ENCODE results near the gene CADM1. TPM values are rescaled to one million over a fixed set of nuclear protein-coding genes. Genes with fewer than 3 reads are reported as not detected.

CADM1 gene
- total and polyA plus RNA-seq, 2 experiments from 2014 or later: 48.4 to 54.3 TPM

DNA sequence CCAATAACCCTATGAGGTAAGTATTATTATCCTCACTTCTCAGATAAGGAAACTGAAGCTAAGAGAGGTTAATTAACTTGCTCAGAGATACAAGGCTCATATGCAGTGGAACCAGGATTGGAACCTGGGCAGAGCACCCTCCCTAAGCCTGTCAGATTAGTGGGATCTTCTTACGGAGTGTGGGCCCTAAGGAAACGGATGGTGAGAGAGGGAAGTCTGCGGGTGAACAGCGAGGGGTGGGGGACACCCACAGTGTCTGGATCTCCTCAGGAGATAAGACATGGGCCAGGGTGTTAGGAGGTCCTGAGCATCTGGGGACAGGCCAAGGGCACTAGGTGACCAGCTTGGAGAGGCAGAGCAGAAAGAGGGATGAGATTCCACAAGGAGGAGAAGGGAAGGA lies 376.0 kb downstream of the CADM1 start:
- H3K79me2 ChIP-seq: no peaks in the 10 kb centered on the region
- DNase-seq (ENCODE audit: low spot score): no peak
- TF ChIP-seq CTCF (IDR thresholded peaks at IDR 0.05; ENCODE audit: poor library complexity) (no peak), EZH2 (IDR thresholded peaks at IDR 0.05; ENCODE audit: borderline replicate concordance) (no peak), EZH2phosphoT487 (IDR thresholded peaks at IDR 0.05; ENCODE audit: low read depth, severe bottlenecking, unreplicated experiment) (no peak)
- H3K36me3 ChIP-seq (replicated peaks; ENCODE audit: insufficient read depth, low read depth): no peaks in the 10 kb centered on the region
- WGBS (ENCODE audit: low lambda C conversion rate, missing lambda C conversion rate): 69% methylated on average over 4 of the region's 4 CpGs
- H3K27me3 ChIP-seq: no peaks in the 10 kb centered on the region
- H3K9me3 ChIP-seq (ENCODE audit: low read depth): no peaks in the 10 kb centered on the region
- H3K4me1 ChIP-seq (ENCODE audit: insufficient read depth): no peaks in the 10 kb centered on the region
- no peak overlapping the region for H3K27ac ChIP-seq
- no peaks in the 10 kb centered on the region for H4K20me1 ChIP-seq (ENCODE audit: insufficient read depth, poor library complexity, severe bottlenecking)
- no peak overlapping the region for H3K4me3 ChIP-seq
- no peak overlapping the region for H3K4me2 ChIP-seq
- no peaks in the 10 kb centered on the region for H3K9me2 ChIP-seq (replicated peaks; ENCODE audit: insufficient read depth)
- no peak overlapping the region for H2AFZ ChIP-seq

DNA sequence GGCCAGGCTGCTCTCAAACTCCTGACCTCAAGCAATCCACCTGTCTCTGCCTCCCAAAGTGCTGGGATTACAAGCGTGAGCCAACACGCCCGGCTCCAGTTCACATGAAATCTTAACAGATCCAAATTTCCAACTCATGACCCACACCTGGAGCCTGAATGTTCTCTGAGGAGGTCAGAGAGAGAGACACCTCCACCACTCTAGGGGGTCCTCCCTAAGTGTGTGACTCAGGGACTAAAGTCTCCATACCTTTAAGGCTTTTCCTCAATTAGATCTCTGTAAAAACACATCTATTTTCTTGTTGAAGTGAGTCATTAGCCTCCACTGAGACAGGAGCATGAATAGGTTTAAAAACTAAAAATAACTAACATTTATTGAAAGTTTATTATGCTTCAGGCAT lies 376.4 kb downstream of the CADM1 start:
- WGBS (ENCODE audit: low lambda C conversion rate, missing lambda C conversion rate): 92% methylated on average over 3 of the region's 3 CpGs
- no peak overlapping the region for H3K4me3 ChIP-seq
- H3K4me1 ChIP-seq (ENCODE audit: insufficient read depth): no peaks in the 10 kb centered on the region
- no peak for DNase-seq (ENCODE audit: low spot score)
- H3K27me3 ChIP-seq: no peaks in the 10 kb centered on the region
- H3K79me2 ChIP-seq: no peaks in the 10 kb centered on the region
- H3K4me2 ChIP-seq: no peak overlapping the region
- no peaks in the 10 kb centered on the region for H3K9me2 ChIP-seq (replicated peaks; ENCODE audit: insufficient read depth)
- H3K36me3 ChIP-seq (replicated peaks; ENCODE audit: insufficient read depth, low read depth): no peaks in the 10 kb centered on the region
- H2AFZ ChIP-seq: no peak overlapping the region
- TF ChIP-seq EZH2phosphoT487 (IDR thresholded peaks at IDR 0.05; ENCODE audit: low read depth, severe bottlenecking, unreplicated experiment) (no peak), CTCF (IDR thresholded peaks at IDR 0.05; ENCODE audit: poor library complexity) (no peak), EZH2 (IDR thresholded peaks at IDR 0.05; ENCODE audit: borderline replicate concordance) (no peak)
- H3K27ac ChIP-seq: no peak overlapping the region
- H4K20me1 ChIP-seq (ENCODE audit: insufficient read depth, poor library complexity, severe bottlenecking): no peaks in the 10 kb centered on the region
- H3K9me3 ChIP-seq (ENCODE audit: low read depth): no peaks in the 10 kb centered on the region

DNA sequence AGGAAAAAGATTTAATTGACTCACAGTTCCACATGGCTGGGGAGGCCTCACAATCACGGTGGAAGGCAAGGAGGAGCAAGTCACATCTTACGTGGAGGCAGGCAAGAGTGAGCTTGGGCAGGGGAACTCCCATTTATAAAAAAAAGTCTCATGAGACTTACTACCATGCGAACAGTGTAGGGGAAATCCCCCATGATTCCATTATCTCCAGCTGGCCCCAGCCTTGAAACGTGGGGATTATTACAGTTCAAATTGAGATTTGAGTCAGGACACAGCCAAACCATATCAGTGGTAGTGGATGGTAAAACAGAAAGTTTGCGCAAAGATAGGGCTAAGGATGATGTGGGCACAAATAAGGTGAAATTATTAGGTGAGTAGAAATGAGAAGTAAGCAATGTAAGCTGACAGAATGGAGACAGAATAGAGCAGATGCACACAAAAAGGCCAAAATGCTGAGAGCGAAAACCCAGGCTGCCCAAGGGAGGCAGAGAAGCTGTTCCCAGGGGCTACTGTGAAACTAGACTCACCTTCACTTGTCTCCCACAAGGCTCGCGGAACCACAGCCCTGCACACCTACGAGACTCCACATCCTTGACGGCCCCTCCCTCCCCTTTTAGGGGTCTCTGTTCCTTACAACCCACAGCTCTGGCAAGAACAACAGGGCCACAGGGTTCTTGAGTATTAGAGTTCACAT lies 377.6 kb downstream of the CADM1 start:
- Histone ChIP-seq H3K9me2 (replicated peaks; ENCODE audit: insufficient read depth) (no peaks in the 10 kb centered on the region), H3K4me2 (no peak overlapping the region), H3K79me2 (no peaks in the 10 kb centered on the region), H3K36me3 (replicated peaks; ENCODE audit: insufficient read depth, low read depth) (no peaks in the 10 kb centered on the region), H3K9me3 (ENCODE audit: low read depth) (no peaks in the 10 kb centered on the region), H4K20me1 (ENCODE audit: insufficient read depth, poor library complexity, severe bottlenecking) (no peaks in the 10 kb centered on the region), H2AFZ (no peak overlapping the region), H3K27ac (no peak overlapping the region), H3K4me1 (ENCODE audit: insufficient read depth) (no peaks in the 10 kb centered on the region), H3K4me3 (no peak overlapping the region), H3K27me3 (no peaks in the 10 kb centered on the region)
- 77% methylated on average over 10 of the region's 10 CpGs for WGBS (ENCODE audit: low lambda C conversion rate, missing lambda C conversion rate)
- TF ChIP-seq CTCF (IDR thresholded peaks at IDR 0.05; ENCODE audit: poor library complexity) (no peak), EZH2 (IDR thresholded peaks at IDR 0.05; ENCODE audit: borderline replicate concordance) (no peak), EZH2phosphoT487 (IDR thresholded peaks at IDR 0.05; ENCODE audit: low read depth, severe bottlenecking, unreplicated experiment) (no peak)
- DNase-seq (ENCODE audit: low spot score): no peak
